Measurements from ENCODE around the gene KLC1.
"Not testable (repeated sequence)": the region's sequence is repeated elsewhere in the genome, so short reads cannot be mapped to it uniquely, and the experiment has no call there.

The KLC1 gene

DNA sequence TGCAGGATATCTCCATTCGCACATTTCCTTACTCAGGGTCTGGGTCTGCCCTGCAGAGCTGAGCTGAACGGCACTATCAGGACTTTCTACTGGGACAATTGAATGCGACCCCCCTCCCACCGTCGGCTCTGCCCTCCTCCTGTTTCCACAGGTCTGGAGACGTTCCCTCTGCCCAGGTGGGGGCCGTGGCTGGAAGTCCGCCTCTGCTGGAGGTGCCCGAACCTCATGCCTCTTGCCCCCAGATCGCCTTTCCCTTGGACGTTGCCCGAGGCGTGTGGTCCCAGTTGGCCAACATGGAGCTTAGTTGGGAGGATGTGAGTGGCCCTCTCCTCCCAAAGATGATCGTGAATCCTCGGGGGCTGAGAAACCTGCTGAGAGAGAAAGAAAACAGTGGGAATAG lies 21.2 kb upstream of the KLC1 start:
- no peak overlapping the region for H3K27ac ChIP-seq
- peaks cover 49% of the 10 kb centered on the region for H3K27me3 ChIP-seq
- H3K36me3 ChIP-seq, result no peaks in the 10 kb centered on the region
- peaks cover 13 to 14% of the 10 kb centered on the region in 2 experiments for H3K4me1 ChIP-seq (ENCODE audit: control insufficient read depth in 1 of 2, insufficient read depth in 1 of 2, low read depth in 1 of 2, low read length in 1 of 2)
- TF ChIP-seq, protein P1, sequence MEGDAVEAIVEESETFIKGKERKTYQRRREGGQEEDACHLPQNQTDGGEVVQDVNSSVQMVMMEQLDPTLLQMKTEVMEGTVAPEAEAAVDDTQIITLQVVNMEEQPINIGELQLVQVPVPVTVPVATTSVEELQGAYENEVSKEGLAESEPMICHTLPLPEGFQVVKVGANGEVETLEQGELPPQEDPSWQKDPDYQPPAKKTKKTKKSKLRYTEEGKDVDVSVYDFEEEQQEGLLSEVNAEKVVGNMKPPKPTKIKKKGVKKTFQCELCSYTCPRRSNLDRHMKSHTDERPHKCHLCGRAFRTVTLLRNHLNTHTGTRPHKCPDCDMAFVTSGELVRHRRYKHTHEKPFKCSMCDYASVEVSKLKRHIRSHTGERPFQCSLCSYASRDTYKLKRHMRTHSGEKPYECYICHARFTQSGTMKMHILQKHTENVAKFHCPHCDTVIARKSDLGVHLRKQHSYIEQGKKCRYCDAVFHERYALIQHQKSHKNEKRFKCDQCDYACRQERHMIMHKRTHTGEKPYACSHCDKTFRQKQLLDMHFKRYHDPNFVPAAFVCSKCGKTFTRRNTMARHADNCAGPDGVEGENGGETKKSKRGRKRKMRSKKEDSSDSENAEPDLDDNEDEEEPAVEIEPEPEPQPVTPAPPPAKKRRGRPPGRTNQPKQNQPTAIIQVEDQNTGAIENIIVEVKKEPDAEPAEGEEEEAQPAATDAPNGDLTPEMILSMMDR (IDR thresholded peaks at IDR 0.05), result no peak
- H3K4me3 ChIP-seq (ENCODE audit: low read depth in 1 of 2, low read length in 1 of 2), result no peak overlapping the region
- no peaks in the 10 kb centered on the region for H3K9me3 ChIP-seq

DNA sequence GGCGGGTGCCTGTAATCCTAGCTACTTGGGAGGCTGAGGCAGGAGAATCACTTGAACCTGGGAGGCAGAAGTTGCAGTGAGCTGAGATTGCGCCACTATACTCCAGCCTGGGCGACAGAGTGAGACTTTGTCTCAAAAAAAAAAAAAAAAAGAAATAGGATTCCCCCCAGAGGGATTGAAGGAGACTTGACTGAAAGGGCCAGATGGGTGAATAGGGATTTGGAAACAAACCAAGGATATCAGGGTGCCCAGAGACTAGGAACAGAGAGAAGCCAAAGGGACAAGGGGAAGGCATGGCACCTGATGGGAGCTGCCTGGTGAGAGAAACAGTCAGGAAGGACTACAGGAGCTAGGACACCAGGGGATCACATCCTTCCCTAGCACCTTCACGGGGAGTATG lies 19.9 kb upstream of the KLC1 start:
- not testable (repeated sequence) for H3K9me3 ChIP-seq

DNA sequence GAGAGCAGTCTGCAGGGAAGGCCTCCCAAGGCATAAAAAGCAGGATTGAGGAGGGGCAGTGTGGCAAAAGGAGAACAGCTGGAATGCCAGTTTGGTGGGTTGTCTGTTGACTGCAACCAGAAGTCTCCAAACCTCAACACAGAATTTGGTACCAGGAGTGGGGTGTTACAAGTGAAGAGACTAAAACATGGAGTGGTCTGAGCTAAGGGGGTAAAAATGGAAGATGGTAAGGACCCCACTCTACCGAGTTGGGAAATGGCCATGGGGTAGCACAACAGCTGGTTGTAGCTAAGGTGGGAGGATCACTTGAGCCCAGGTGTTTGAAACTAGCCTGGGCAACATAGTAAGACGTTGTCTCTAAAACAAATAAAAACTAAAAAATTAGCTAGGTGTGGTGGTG lies 17.8 kb upstream of the KLC1 start:
- Histone ChIP-seq H3K4me3 (ENCODE audit: low read depth in 1 of 2, low read length in 1 of 2) (no peak overlapping the region), H3K27me3 (peaks cover 36% of the 10 kb centered on the region), H3K27ac (no peak overlapping the region), H3K36me3 (no peaks in the 10 kb centered on the region), H3K4me1 (ENCODE audit: control insufficient read depth in 1 of 2, insufficient read depth in 1 of 2, low read depth in 1 of 2, low read length in 1 of 2) (peaks cover 13 to 14% of the 10 kb centered on the region in 2 experiments), H3K9me3 (no peaks in the 10 kb centered on the region)
- TF ChIP-seq, protein P1 (IDR thresholded peaks at IDR 0.05), result no peak

More for the DNA sequence above, 19.9 kb upstream of the KLC1 start:
- H3K4me1 ChIP-seq (ENCODE audit: control insufficient read depth in 1 of 2, insufficient read depth in 1 of 2, low read depth in 1 of 2, low read length in 1 of 2), result peaks cover 13 to 14% of the 10 kb centered on the region in 2 experiments
- H3K27ac ChIP-seq; H3K4me3 ChIP-seq (ENCODE audit: low read depth in 1 of 2, low read length in 1 of 2); H3K36me3 ChIP-seq: not testable (repeated sequence)
- H3K27me3 ChIP-seq, result peaks cover 49% of the 10 kb centered on the region

GRCh38 chr14:103613517-103613916 lies 15.5 kb upstream of the KLC1 start:
- H3K36me3 ChIP-seq, result no peaks in the 10 kb centered on the region
- TF ChIP-seq, protein P1 (IDR thresholded peaks at IDR 0.05), result no peak
- H3K4me1 ChIP-seq (ENCODE audit: control insufficient read depth in 1 of 2, insufficient read depth in 1 of 2, low read depth in 1 of 2, low read length in 1 of 2), result no peaks in the 10 kb centered on the region
- H3K9me3 ChIP-seq, result no peaks in the 10 kb centered on the region
- H3K4me3 ChIP-seq (ENCODE audit: low read depth in 1 of 2, low read length in 1 of 2), result no peak overlapping the region
- H3K27ac ChIP-seq, result no peak overlapping the region
- peaks cover 13% of the 10 kb centered on the region for H3K27me3 ChIP-seq

DNA sequence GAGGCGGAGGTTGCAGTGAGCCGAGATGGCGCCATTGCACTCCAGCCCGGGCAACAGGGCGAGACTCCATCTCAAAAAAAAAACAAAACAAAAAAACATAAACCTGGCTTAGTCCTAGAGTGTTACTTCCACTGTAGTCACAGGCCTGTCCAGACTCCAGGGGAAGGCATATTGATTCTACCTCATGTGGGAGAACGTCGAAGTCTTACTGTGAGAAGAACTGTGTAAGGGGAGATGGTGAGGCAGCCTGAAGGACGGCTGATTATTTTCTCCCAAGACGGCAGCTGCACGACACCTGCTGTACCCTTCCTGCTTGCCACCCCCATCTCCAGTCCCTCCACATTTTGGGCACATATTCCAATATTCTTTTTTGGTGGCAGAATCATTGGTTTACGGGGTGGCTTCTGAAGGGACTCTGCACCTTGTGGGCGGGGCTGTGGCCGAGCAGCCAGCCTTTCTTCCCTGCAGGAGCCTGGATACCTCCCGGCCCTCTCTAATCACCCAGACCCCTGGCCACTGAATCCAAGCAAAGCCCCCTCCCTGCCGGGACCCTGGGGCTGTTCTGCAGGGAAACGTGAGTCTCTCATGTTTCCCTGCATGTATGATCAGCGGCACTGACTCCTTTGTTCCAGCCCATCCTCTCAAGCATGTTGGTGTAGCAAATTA lies 12.2 kb upstream of the KLC1 start:
- TF ChIP-seq, protein P1 (IDR thresholded peaks at IDR 0.05), result no peak
- H3K9me3 ChIP-seq, result no peaks in the 10 kb centered on the region
- peaks cover 1% of the 10 kb centered on the region for H3K27me3 ChIP-seq
- H3K4me1 ChIP-seq (ENCODE audit: control insufficient read depth in 1 of 2, insufficient read depth in 1 of 2, low read depth in 1 of 2, low read length in 1 of 2), result no peaks in the 10 kb centered on the region
- H3K36me3 ChIP-seq, result no peaks in the 10 kb centered on the region
- H3K27ac ChIP-seq, result no peak overlapping the region
- no peak overlapping the region for H3K4me3 ChIP-seq (ENCODE audit: low read depth in 1 of 2, low read length in 1 of 2)

GRCh38 chr14:103619057-103619456 lies 10.0 kb upstream of the KLC1 start:
- Histone ChIP-seq H3K27ac (no peak overlapping the region), H3K9me3 (no peaks in the 10 kb centered on the region), H3K27me3 (peaks cover 21% of the 10 kb centered on the region), H3K4me1 (ENCODE audit: control insufficient read depth in 1 of 2, insufficient read depth in 1 of 2, low read depth in 1 of 2, low read length in 1 of 2) (no peaks in the 10 kb centered on the region), H3K36me3 (no peaks in the 10 kb centered on the region), H3K4me3 (ENCODE audit: low read depth in 1 of 2, low read length in 1 of 2) (no peak overlapping the region)
- TF ChIP-seq, protein P1 (IDR thresholded peaks at IDR 0.05), result no peak

Measured in neutrophil (primary cell).